NCI-H1048 (cell line): ENCODE results near the gene CYSRT1.

Source experiments
- DNase-seq: peaks from one replicate; lab custom pipeline; 2025; lab: John Stamatoyannopoulos, UW

The CYSRT1 gene

GRCh38 chr9:137190315-137190856, 34.6 kb upstream of the CYSRT1 start:
- no peak for DNase-seq

- DNase-seq = no peak
These were observed 33.7 kb upstream of the CYSRT1 start for GRCh38 chr9:137191245-137191644.

GRCh38 chr9:137191691-137192447, 33.1 kb upstream of the CYSRT1 start:
- DNase-seq = no peak

- DNase-seq = no peak
These were observed 32.6 kb upstream of the CYSRT1 start for GRCh38 chr9:137192448-137192780.

GRCh38 chr9:137192859-137193258, 32.1 kb upstream of the CYSRT1 start:
- no peak for DNase-seq

GRCh38 chr9:137193771-137194170, 31.2 kb upstream of the CYSRT1 start:
- DNase-seq = no peak

- DNase-seq = no peak
These were observed 30.6 kb upstream of the CYSRT1 start for GRCh38 chr9:137194388-137194787.

GRCh38 chr9:137194909-137195308, 30.1 kb upstream of the CYSRT1 start:
- no peak for DNase-seq

GRCh38 chr9:137195525-137196220, 29.3 kb upstream of the CYSRT1 start:
- no peak for DNase-seq

- DNase-seq = no peak
These were observed 26.7 kb upstream of the CYSRT1 start for GRCh38 chr9:137198051-137198901.

- DNase-seq = no peak
These were observed 26.1 kb upstream of the CYSRT1 start for GRCh38 chr9:137198902-137199283.

- DNase-seq = no peak
These were observed 25.4 kb upstream of the CYSRT1 start for GRCh38 chr9:137199411-137200121.

- peak; percentile 95 for DNase-seq
These were observed 24.4 kb upstream of the CYSRT1 start, which contains the start of gene TPRN for GRCh38 chr9:137200311-137201204. Gene TPRN (minus strand): TSS chr9:137200741. CDS start chr9:137200711, 30 bp downstream.

- DNase-seq = no peak
These were observed 23.6 kb upstream of the CYSRT1 start for GRCh38 chr9:137201205-137201868.

- DNase-seq = no peak
These were observed 22.0 kb upstream of the CYSRT1 start for GRCh38 chr9:137202966-137203365.

GRCh38 chr9:137204731-137205125, 20.2 kb upstream of the CYSRT1 start:
- DNase-seq = no peak

GRCh38 chr9:137205126-137206069, 19.6 kb upstream of the CYSRT1 start, which contains the start of the genes NDOR1 and TMEM203:
Gene NDOR1 (plus strand): TSS chr9:137205700. CDS start chr9:137205778, 78 bp downstream.
Gene TMEM203 (minus strand): TSS chr9:137205648. CDS start chr9:137205414, 234 bp downstream.
- peak; percentile 88 for DNase-seq

GRCh38 chr9:137206602-137207001, 18.4 kb upstream of the CYSRT1 start:
- no peak for DNase-seq

- no peak for DNase-seq
These were observed 13.4 kb upstream of the CYSRT1 start for GRCh38 chr9:137211532-137211931.
